HepG2 (cell line): ENCODE measurements around the gene CGB3. TPM values are rescaled to one million over a fixed set of nuclear protein-coding genes. Genes with fewer than 3 reads are reported as not detected.

Experiments used
- ATF7 ChIP-seq, 2 experiments: fragments of 450-650 bp in 1 of 2; sonication (generic) in 1 of 2; formaldehyde crosslinking in 1 of 2; IDR thresholded peaks; 2 replicates each; pipeline versions ENCODE4 v1.4.0 to v1.6.1; 2016 to 2020; ENCODE audit warnings: antibody characterized with exemption in 1 of 2, mild to moderate bottlenecking in 1 of 2, missing genetic modification reagents in 1 of 2
- FOSL1 ChIP-seq: sonication (generic); formaldehyde crosslinking; IDR thresholded peaks from 2 replicates; pipeline ENCODE4 v1.9.0; 2021; ENCODE audit warnings: missing genetic modification reagents, borderline replicate concordance
- HDAC2 ChIP-seq: sonication (generic); formaldehyde crosslinking; IDR thresholded peaks from 2 replicates; pipeline ENCODE4 v1.4.0; 2020; ENCODE audit warnings: missing genetic modification reagents
- KLF15 ChIP-seq: sonication (generic); formaldehyde crosslinking; IDR thresholded peaks from 2 replicates; pipeline ENCODE4 v1.8.1; 2023; ENCODE audit warnings: borderline replicate concordance, mild to moderate bottlenecking, inconsistent platforms, missing genetic modification reagents, mixed read lengths
- NR0B2 ChIP-seq: sonication (generic); formaldehyde crosslinking; IDR thresholded peaks from 2 replicates; pipeline ENCODE4 v1.4.0; 2020; ENCODE audit warnings: mild to moderate bottlenecking, missing genetic modification reagents
- SALL2 ChIP-seq: sonication (generic); formaldehyde crosslinking; IDR thresholded peaks from 2 replicates; pipeline ENCODE4 v1.8.1; 2023; ENCODE audit warnings: mild to moderate bottlenecking, missing genetic modification reagents, inconsistent platforms
- TCF12 ChIP-seq, 2 experiments: fragments of 450-650 bp in 1 of 2; sonication (generic) in 1 of 2; formaldehyde crosslinking in 1 of 2; IDR thresholded peaks; 2 replicates each; pipeline versions ENCODE4 v1.6.1 to v1.8.0; 2017 to 2022; ENCODE audit warnings: antibody characterized with exemption in 1 of 2, mild to moderate bottlenecking in 1 of 2, missing genetic modification reagents in 1 of 2, moderate library complexity in 1 of 2
- TEAD3 ChIP-seq: optimal IDR thresholded peaks from 2 replicates; pipeline ENCODE3; 2016; ENCODE audit warnings: borderline replicate concordance
- ZBTB40 ChIP-seq, 2 experiments: fragments of 450-650 bp in 1 of 2; sonication (generic) in 1 of 2; formaldehyde crosslinking in 1 of 2; IDR thresholded peaks; 2 replicates each; pipeline versions ENCODE4 v1.6.1 to v1.8.0; 2016 to 2022; ENCODE audit warnings: antibody characterized with exemption in 1 of 2, mild to moderate bottlenecking in 1 of 2, missing genetic modification reagents in 1 of 2
- ZIK1 ChIP-seq: sonication (generic); formaldehyde crosslinking; IDR thresholded peaks from 2 replicates; pipeline ENCODE4 v1.5.0; 2020; ENCODE audit warnings: mild to moderate bottlenecking, low read depth, missing genetic modification reagents, borderline replicate concordance
- ZNF20 ChIP-seq: sonication (generic); formaldehyde crosslinking; IDR thresholded peaks from 2 replicates; pipeline ENCODE4 v1.4.0; 2020; ENCODE audit warnings: mild to moderate bottlenecking, moderate library complexity, missing genetic modification reagents
- ZNF205 ChIP-seq: IDR thresholded peaks from 2 replicates; pipeline ENCODE4 v1.6.1; 2018; ENCODE audit warnings: missing biosample characterization, missing genetic modification reagents
- ZNF3 ChIP-seq: IDR thresholded peaks from 2 replicates; pipeline ENCODE4 v1.7.0; 2017; ENCODE audit warnings: inconsistent platforms
- ZNF317 ChIP-seq: sonication (generic); formaldehyde crosslinking; IDR thresholded peaks from 2 replicates; pipeline ENCODE4 v1.5.0; 2020; ENCODE audit warnings: mild to moderate bottlenecking, missing genetic modification reagents
- ZNF777 ChIP-seq: sonication (generic); formaldehyde crosslinking; IDR thresholded peaks from 2 replicates; pipeline ENCODE4 v1.4.0; 2020; ENCODE audit warnings: missing genetic modification reagents
- ZNF839 ChIP-seq: sonication (generic); formaldehyde crosslinking; IDR thresholded peaks from 2 replicates; pipeline ENCODE4 v1.4.0; 2020; ENCODE audit warnings: missing genetic modification reagents, mild to moderate bottlenecking, borderline replicate concordance
- polyA plus RNA-seq, 8 experiments: library from polyadenylated mRNA; depleted of rRNA in 3 of 8; stranded (reverse) in 7 of 8; unstranded in 1 of 8; fragments of >200 nt; fragmentation: Illumina TruSeq in 4 of 8; extraction: Trizol in 4 of 8; gene quantifications; 2 replicates each; pipeline versions ENCODE4 v1.2.1 to v1.2.3, GENCODE V29; 2011 to 2016; ENCODE audit warnings: low read depth in 4 of 8, missing spikeins in 1 of 8, mixed read lengths in 1 of 8; ENCODE audit not compliant: insufficient read depth in 1 of 8
- total RNA-seq, 5 experiments: library from RNA; depleted of rRNA; stranded (reverse); fragments of >200 nt; fragmentation: Illumina TruSeq; extraction: Trizol; gene quantifications; 2 replicates each; pipeline ENCODE4 v1.2.3, GENCODE V29; 2016; ENCODE audit warnings: low read depth in 1 of 5

CGB3 gene
- total and polyA plus RNA-seq, 2 of the 13 experiments (the other 11 are each of a cell fraction or from before 2014, with no cell fraction given): not detected

- 0 out of 2 replicates have a peak, but pooled peaks have one; percentile 17 for TF ChIP-seq NR0B2 (CRISPR knock-in tag)
- TF ChIP-seq ZNF317 (CRISPR knock-in tag): 0 out of 2 replicates have a peak, but pooled peaks have one; percentile 18
- TF ChIP-seq ATF7 (IDR thresholded peaks at IDR 0.05): no peak
- 0 out of 2 replicates have a peak, but pooled peaks have one; percentile 8 for TF ChIP-seq ATF7 (CRISPR knock-in tag; IDR thresholded peaks at IDR 0.05)
- TF ChIP-seq ZIK1 (CRISPR knock-in tag): no peak
- no peak for TF ChIP-seq ZNF20 (CRISPR knock-in tag)
- no peak for TF ChIP-seq ZNF777 (CRISPR knock-in tag)
- no peak for TF ChIP-seq TEAD3 (CRISPR knock-in tag)
- no peak for TF ChIP-seq TCF12 (IDR thresholded peaks at IDR 0.05)
- no peak for TF ChIP-seq TCF12 (CRISPR knock-in tag; IDR thresholded peaks at IDR 0.05)
- 0 out of 2 replicates have a peak, but pooled peaks have one; percentile 75 for TF ChIP-seq ZNF839
- TF ChIP-seq SALL2: 0 out of 2 replicates have a peak, but pooled peaks have one; percentile 19
- TF ChIP-seq KLF15: no peak
- TF ChIP-seq HDAC2: no peak
- no peak for TF ChIP-seq FOSL1
- TF ChIP-seq ZNF3 (CRISPR knock-in tag): no peak
- TF ChIP-seq ZBTB40 (IDR thresholded peaks at IDR 0.05): no peak
- TF ChIP-seq ZBTB40 (CRISPR knock-in tag; IDR thresholded peaks at IDR 0.05): peak; percentile 30; the same call in 1 of the 2 replicates
- TF ChIP-seq ZNF205 (CRISPR knock-in tag): no peak
Observed at GRCh38 chr19:48992581-48993174, 31.5 kb downstream of the CGB3 start (continued).
